ENCODE measurements around the gene PARVB.

GRCh38 chr22:44004104-44004460 is 20.0 kb upstream of the PARVB start:
- TF ChIP-seq CTCF (IDR thresholded peaks at IDR 0.05) (no peak), EZH2 (IDR thresholded peaks at IDR 0.05) (no peak), EZH2phosphoT487 (IDR thresholded peaks at IDR 0.05) (no peak)

Measured in neural progenitor cell (in vitro differentiated cells).